ENCODE results near the gene CLIC6. TPM values are rescaled to one million over a fixed set of nuclear protein-coding genes. Genes with fewer than 3 reads are reported as not detected.

Gene CLIC6
- total RNA-seq, 1 donor from 2014 or later = 0.50 TPM

DNA sequence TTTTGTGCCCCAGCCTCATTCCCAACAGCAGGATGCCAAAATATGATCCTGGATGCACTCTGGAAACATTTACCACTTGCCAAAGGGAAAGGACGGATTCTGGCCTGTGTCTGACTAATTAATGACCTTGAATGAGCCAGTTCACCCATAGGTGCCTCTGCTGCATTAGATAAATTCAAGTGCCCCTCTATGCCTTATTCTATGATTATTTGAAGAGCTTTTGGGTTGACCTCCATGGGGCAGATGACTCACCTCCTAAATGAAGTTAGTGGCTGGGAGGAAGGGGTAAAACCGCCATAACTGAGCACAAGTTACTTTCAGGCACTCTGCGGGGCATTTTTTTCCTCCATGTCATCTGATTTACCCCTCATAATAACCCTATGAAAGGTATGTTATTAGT is 98.1 kb downstream of the CLIC6 start:
- DNase-seq (ENCODE audit: low read depth) = no peak

Other genes with a start within 250 kb of the CLIC6 start
- gene SMIM34, start 245.0 kb upstream of the CLIC6 start, total RNA-seq = not detected in 2 replicates
- gene KCNE1, start 156.8 kb upstream of the CLIC6 start, total RNA-seq = 3.5 TPM in 1 of 2 replicates, not detected in the other
- 82.0 and 113 TPM in 2 replicates for gene RCAN1, start 53.9 kb upstream of the CLIC6 start, total RNA-seq